Adrenal gland (tissue), 12 donors: ENCODE data around the gene CDH4. TPM values are rescaled to one million over a fixed set of nuclear protein-coding genes. Genes with fewer than 3 reads are reported as not detected.

ENCODE experiments used
- DNase-seq, 7 donors: peaks; one replicate each; pipeline ENCODE4 v3.0.0-alpha.2; 2019 to 2020
- H3K27ac ChIP-seq, 5 donors: fragments of 200-600 bp; sonication (generic) in 4 of 5; 1 replicate in 3 of 5; 2 replicates in 2 of 5; pipeline versions ENCODE4 v1.5.1 to v1.8.0; 2016 to 2020; ENCODE audit warnings: mild to moderate bottlenecking in 1 of 5
- H3K27me3 ChIP-seq: fragments of 200-600 bp; 2 replicates; pipeline ENCODE4 v1.8.0; 2021
- H3K36me3 ChIP-seq, 2 donors: fragments of 200-600 bp; replicated peaks in 1 of 2; 1 replicate in 1 of 2; 2 replicates in 1 of 2; pipeline versions ENCODE4 v1.5.1 to v1.8.0; 2018 to 2022
- H3K4me1 ChIP-seq, 2 donors: fragments of 200-600 bp; replicated peaks in 1 of 2; 1 replicate in 1 of 2; 2 replicates in 1 of 2; pipeline versions ENCODE4 v1.5.1 to v1.8.0; 2018 to 2021
- H3K4me3 ChIP-seq, 4 donors: fragments of 200-600 bp; sonication (generic) in 3 of 4; one replicate each; pipeline ENCODE4 v1.5.1; 2016 to 2018
- H3K9me3 ChIP-seq, 3 donors: fragments of 200-600 bp; sonication (generic) in 1 of 3; replicated peaks in 1 of 3; 1 replicate in 2 of 3; 2 replicates in 1 of 3; pipeline versions ENCODE4 v1.5.1 to v1.8.0; 2016 to 2021
- POLR2A ChIP-seq, 2 donors: fragments of 450-650 bp; IDR thresholded peaks; one replicate each; pipeline ENCODE4 v1.6.1; 2017; ENCODE audit warnings: antibody characterized with exemption in 2 of 2, mild to moderate bottlenecking in 2 of 2, moderate library complexity in 1 of 2
- WGBS, 4 donors: extraction: QIAGEN DNeasy Blood & Tissue Kit in 2 of 4; methylation state at CpG; one replicate each; pipeline versions ENCODE4 v1.1.5 to v1.1.7; 2013 to 2017; 5-methylcytosine and 5-hydroxymethylcytosine counted together
- intact Hi-C, 2 donors: fragments of 100-400 bp; cut with DNase I; formaldehyde crosslinking; loops; one replicate each; pipeline versions ENCODE4 v1.14.1 to v1.15.0; 2022 to 2023
- polyA plus RNA-seq, 3 donors: library from polyadenylated mRNA; stranded (reverse); fragments of 200-250 nt in 2 of 3; fragments of 350-450 nt in 1 of 3; fragmentation: Illumina TruSeq in 1 of 3; extraction: RNeasy Lipid Tissue Mini Kit (QIAGEN cat#74804) in 1 of 3; gene quantifications; one replicate each; pipeline ENCODE4 v1.2.3, GENCODE V29; 2013 to 2014
- total RNA-seq, 9 donors: library from RNA; depleted of rRNA in 4 of 9; stranded (reverse); fragments of >200 nt in 4 of 9; fragments of 120-200 nt in 1 of 9; fragmentation: NEBNext Ultra II Directional in 1 of 9; extraction: Animal tissue kit (Norgen Biotek cat#: 25700) in 1 of 9; gene quantifications; one replicate each; pipeline versions ENCODE4 v1.1.0 to v1.2.4, GENCODE V29; 2013 to 2023
- TF ChIP-seq, protein P1 (sequence below), 6 experiments: fragments of 450-650 bp in 4 of 6; fragments of 200-600 bp in 2 of 6; sonication (generic) in 1 of 6; IDR thresholded peaks; 1 replicate in 5 of 6; 2 replicates in 1 of 6; pipeline versions ENCODE4 v1.5.1 to v1.8.0; 2016 to 2021; ENCODE audit warnings: antibody characterized with exemption in 6 of 6, mild to moderate bottlenecking in 2 of 6, moderate library complexity in 1 of 6
- donor health status: healthy with polysubstance abuse.
- donor health status: Bipolar disorder and iron deficiency.
- donor health status: DM: yes; HTN: yes; CAD: no.
- donor health status: DM: no; HTN: no; CAD: no.
- donor health status: DM: no; HTN: no; CAD: no.
- donor health status: DM: yes; HTN: yes; CAD: no.

CDH4 gene
- total and polyA plus RNA-seq, 12 donors, result 0.08 to 0.53 (median 0.20) TPM; not detected in 3

DNA sequence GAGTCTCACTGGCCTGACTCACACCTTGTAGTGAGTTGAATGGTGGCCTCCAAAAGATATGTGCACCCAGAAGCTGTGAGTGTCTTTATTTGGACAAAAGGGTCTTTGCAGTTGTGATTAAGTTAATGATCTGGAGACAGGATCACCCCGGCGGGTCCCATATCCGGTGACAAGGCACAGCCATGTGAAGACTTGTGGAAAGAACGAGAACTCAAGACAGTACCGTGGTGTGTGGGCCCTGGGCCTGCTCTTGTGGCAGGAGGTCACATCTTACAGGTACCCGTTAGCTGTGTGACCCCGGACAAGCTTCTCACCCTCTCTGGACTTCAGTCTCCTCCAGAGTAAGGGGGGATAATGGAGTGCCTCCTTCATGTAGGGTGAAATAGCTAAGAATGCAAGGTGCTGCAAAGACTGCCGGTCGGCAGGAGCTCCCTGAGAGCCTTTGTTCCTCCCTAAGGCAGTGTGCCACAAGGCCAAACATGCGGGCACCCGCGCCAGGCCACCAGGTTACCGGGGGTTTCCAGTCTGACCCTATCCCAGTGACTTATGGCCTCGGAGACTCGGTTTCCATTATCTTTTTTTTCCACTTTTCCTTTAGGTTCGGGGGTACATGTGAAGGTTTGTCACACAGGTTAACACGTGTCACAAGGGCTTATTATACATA, 39.2 kb downstream of the CDH4 start:
- Histone ChIP-seq H3K9me3 (no peaks in the 10 kb centered on the region), H3K4me1 (no peaks in the 10 kb centered on the region), H3K27ac (no peak overlapping the region), H3K4me3 (no peak overlapping the region), H3K27me3 (no peaks in the 10 kb centered on the region), H3K36me3 (no peaks in the 10 kb centered on the region)
- 82 to 92% (median 88%) methylated on average over 16 to 17 of the region's 17 CpGs for WGBS, 4 donors
- TF ChIP-seq, protein P1, sequence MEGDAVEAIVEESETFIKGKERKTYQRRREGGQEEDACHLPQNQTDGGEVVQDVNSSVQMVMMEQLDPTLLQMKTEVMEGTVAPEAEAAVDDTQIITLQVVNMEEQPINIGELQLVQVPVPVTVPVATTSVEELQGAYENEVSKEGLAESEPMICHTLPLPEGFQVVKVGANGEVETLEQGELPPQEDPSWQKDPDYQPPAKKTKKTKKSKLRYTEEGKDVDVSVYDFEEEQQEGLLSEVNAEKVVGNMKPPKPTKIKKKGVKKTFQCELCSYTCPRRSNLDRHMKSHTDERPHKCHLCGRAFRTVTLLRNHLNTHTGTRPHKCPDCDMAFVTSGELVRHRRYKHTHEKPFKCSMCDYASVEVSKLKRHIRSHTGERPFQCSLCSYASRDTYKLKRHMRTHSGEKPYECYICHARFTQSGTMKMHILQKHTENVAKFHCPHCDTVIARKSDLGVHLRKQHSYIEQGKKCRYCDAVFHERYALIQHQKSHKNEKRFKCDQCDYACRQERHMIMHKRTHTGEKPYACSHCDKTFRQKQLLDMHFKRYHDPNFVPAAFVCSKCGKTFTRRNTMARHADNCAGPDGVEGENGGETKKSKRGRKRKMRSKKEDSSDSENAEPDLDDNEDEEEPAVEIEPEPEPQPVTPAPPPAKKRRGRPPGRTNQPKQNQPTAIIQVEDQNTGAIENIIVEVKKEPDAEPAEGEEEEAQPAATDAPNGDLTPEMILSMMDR (IDR thresholded peaks at IDR 0.05), result no peak
- TF ChIP-seq POLR2A (IDR thresholded peaks at IDR 0.05), result no peak
- DNase-seq, result no peak
- intact Hi-C loops, result no loop called here

DNA sequence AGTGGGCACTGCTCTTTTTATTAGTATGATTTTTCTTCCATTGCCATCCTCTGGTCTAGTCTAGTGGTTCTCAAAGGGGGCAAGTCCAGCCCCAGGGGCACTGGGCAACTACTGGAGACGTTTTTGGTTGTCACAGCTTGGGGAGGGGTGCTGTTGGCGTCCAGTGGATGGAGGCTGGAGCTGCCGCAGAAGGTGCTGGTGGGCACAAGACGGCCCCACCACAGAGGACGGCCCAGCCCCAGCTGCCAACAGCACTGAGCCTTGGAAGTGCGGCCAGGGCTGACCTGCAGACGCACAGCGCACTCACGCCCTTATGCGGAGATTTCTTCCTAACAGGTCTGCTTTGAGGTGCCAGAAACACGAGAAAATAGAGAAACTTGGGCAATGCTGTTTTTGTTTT, 40.3 kb downstream of the CDH4 start:
- Histone ChIP-seq H3K4me3 (no peak overlapping the region), H3K4me1 (no peaks in the 10 kb centered on the region), H3K27me3 (no peaks in the 10 kb centered on the region), H3K9me3 (no peaks in the 10 kb centered on the region), H3K27ac (no peak overlapping the region), H3K36me3 (no peaks in the 10 kb centered on the region)
- TF ChIP-seq POLR2A (IDR thresholded peaks at IDR 0.05), result no peak
- TF ChIP-seq, protein P1 (IDR thresholded peaks at IDR 0.05), result no peak
- intact Hi-C loops, result no loop called here
- WGBS, 4 donors, result 78 to 85% (median 80%) methylated on average over 11 of the region's 11 CpGs
- no peak for DNase-seq

DNA sequence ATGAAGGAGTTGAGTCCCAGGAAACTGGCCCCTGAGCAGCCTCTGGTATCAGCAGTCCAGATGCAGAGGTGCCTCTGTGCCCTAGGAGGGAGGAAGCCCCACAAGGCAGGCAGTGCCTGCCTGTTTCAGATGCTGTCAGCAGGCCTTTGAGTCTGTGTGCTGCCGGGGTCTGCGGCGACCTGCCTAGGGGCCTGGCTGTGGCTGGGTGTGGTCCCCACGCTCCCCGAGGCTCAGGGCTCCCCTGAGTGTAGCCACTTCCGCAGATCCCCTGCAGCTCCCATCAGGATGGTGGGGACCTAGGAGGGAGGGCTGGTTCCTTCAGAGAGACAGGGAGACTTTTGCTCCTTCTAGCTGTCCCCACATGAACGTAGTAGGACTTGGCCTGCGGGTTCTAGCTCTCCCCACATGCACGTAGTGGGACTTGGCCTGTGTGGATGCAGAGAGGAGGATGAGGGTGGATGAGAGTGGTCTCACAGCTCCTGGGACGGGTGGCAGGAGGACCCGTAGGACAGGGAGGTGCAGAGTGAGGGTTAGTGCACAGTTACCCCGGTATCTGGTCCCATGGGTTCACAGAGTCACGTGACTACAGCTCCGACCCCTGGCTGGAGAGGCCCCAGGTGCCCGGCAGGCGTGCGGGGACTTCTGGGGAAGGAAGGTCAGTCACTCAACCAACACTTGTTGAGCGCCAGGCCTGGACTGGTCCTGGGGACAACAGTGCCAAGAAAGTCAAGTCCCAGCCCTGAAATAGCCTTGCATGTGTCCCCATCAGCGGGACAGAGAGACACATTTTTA, 41.0 kb downstream of the CDH4 start:
- no peak overlapping the region for H3K4me3 ChIP-seq
- H3K27me3 ChIP-seq, result no peaks in the 10 kb centered on the region
- intact Hi-C loops, result no loop called here
- no peak for TF ChIP-seq POLR2A (IDR thresholded peaks at IDR 0.05)
- TF ChIP-seq, protein P1 (IDR thresholded peaks at IDR 0.05), result no peak
- no peaks in the 10 kb centered on the region for H3K4me1 ChIP-seq
- H3K27ac ChIP-seq, result no peak overlapping the region
- 77 to 86% (median 82%) methylated on average over 13 to 19 of the region's 19 CpGs for WGBS, 4 donors
- H3K36me3 ChIP-seq, result no peaks in the 10 kb centered on the region
- H3K9me3 ChIP-seq, result no peaks in the 10 kb centered on the region
- DNase-seq, result no peak

DNA sequence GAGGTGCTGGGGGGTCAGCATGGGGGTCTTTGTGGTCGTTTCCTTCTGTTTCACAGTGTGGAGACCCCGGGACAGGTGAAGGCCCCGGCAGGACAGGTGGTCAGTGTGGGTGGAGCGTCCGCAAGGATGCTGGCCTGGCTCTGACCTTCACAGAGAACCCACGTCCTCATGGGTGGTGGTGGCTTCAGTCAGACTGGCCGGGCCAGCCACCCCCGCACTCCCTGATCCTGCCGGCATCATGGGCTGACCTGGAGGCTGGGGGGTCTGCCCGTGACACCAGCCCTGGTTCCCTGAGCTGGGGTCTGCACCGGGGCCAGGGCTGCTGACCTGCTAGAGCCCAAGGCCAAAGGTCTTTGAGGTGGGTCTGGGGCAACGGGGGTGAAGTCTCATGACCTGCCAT, 41.9 kb downstream of the CDH4 start:
- no peaks in the 10 kb centered on the region for H3K4me1 ChIP-seq
- 76 to 84% (median 82%) methylated on average over 7 to 12 of the region's 12 CpGs for WGBS, 4 donors
- intact Hi-C loops, result no loop called here

More for the DNA sequence above, 41.9 kb downstream of the CDH4 start:
- Histone ChIP-seq H3K9me3 (no peaks in the 10 kb centered on the region), H3K27me3 (no peaks in the 10 kb centered on the region), H3K36me3 (no peaks in the 10 kb centered on the region), H3K4me3 (no peak overlapping the region), H3K27ac (no peak overlapping the region)
- DNase-seq, result no peak
- no peak for TF ChIP-seq POLR2A (IDR thresholded peaks at IDR 0.05)
- TF ChIP-seq, protein P1 (IDR thresholded peaks at IDR 0.05), result no peak
